Progenitor cell of endocrine pancreas (in vitro differentiated cells): ENCODE measurements around the gene FN3KRP. TPM values are rescaled to one million over a fixed set of nuclear protein-coding genes. Genes with fewer than 3 reads are reported as not detected.

ENCODE experiments used
- DNase-seq: peaks from one replicate; pipeline ENCODE4 v3.0.0; 2021; ENCODE audit warnings: low spot score; ENCODE audit not compliant: unreplicated experiment
- H3K27ac Mint-ChIP-seq: 2 replicates; pipeline ENCODE4 v1.8.0; 2021; ENCODE audit warnings: mild to moderate bottlenecking, moderate library complexity, mixed read lengths
- H3K27me3 Mint-ChIP-seq: 2 replicates; pipeline ENCODE4 v1.8.0; 2021; ENCODE audit warnings: mixed read lengths
- H3K36me3 Mint-ChIP-seq: 2 replicates; pipeline ENCODE4 v1.8.0; 2022; ENCODE audit warnings: mixed read lengths; ENCODE audit not compliant: insufficient read depth
- H3K4me1 Mint-ChIP-seq: 2 replicates; pipeline ENCODE4 v1.8.0; 2021; ENCODE audit warnings: low read depth, mixed read lengths
- H3K4me3 Mint-ChIP-seq: 2 replicates; pipeline ENCODE4 v1.8.0; 2021; ENCODE audit warnings: low read depth, mild to moderate bottlenecking, moderate library complexity, mixed read lengths
- H3K9me3 Mint-ChIP-seq: 2 replicates; pipeline ENCODE4 v1.8.0; 2021; ENCODE audit warnings: low read depth, mixed read lengths
- CTCF ChIP-seq: fragments of 200-600 bp; sonication (generic); IDR thresholded peaks from one replicate; pipeline ENCODE4 v1.5.0; 2021; ENCODE audit warnings: antibody characterized with exemption, mild to moderate bottlenecking; ENCODE audit not compliant: unreplicated experiment
- total RNA-seq: library from RNA; stranded (reverse); gene quantifications from 2 replicates; pipeline ENCODE4 v1.2.1, GENCODE V29; 2021

The FN3KRP gene
- total RNA-seq, 1 donor from 2014 or later: 34.2 TPM

- no peaks in the 10 kb centered on the region for H3K9me3 Mint-ChIP-seq
- no peak for TF ChIP-seq CTCF
- H3K27ac Mint-ChIP-seq: no peak overlapping the region
- no peak for DNase-seq
- peaks cover 27% of the 10 kb centered on the region for H3K36me3 Mint-ChIP-seq
- H3K27me3 Mint-ChIP-seq: no peaks in the 10 kb centered on the region
- H3K4me1 Mint-ChIP-seq: peaks cover 4% of the 10 kb centered on the region
- H3K4me3 Mint-ChIP-seq: no peak overlapping the region
These were observed 9.9 kb downstream of the FN3KRP start for GRCh38 chr17:82726427-82726826.

GRCh38 chr17:82729479-82730260, 13.2 kb downstream of the FN3KRP start:
- Mint-ChIP-seq H3K27ac (peak overlapping the region; percentile 17), H3K27me3 (no peaks in the 10 kb centered on the region), H3K36me3 (peaks cover 22% of the 10 kb centered on the region), H3K9me3 (no peaks in the 10 kb centered on the region), H3K4me3 (no peak overlapping the region), H3K4me1 (peaks cover 4% of the 10 kb centered on the region)
- DNase-seq: no peak
- TF ChIP-seq CTCF: no peak

GRCh38 chr17:82732118-82732743, 15.7 kb downstream of the FN3KRP start:
- Mint-ChIP-seq H3K36me3 (peaks cover 18% of the 10 kb centered on the region), H3K27ac (no peak overlapping the region), H3K4me3 (no peak overlapping the region)

GRCh38 chr17:82734987-82735866, 18.7 kb downstream of the FN3KRP start, which contains the start of gene FN3K:
Gene FN3K, plus strand, starts transcription at chr17:82735615. Its CDS starts 22 bp downstream, at chr17:82735637.
- Mint-ChIP-seq H3K4me1 (peaks cover 6% of the 10 kb centered on the region), H3K27me3 (no peaks in the 10 kb centered on the region)

More at GRCh38 chr17:82732118-82732743, 15.7 kb downstream of the FN3KRP start:
- H3K9me3 Mint-ChIP-seq: no peaks in the 10 kb centered on the region
- H3K4me1 Mint-ChIP-seq: peaks cover 11% of the 10 kb centered on the region
- no peaks in the 10 kb centered on the region for H3K27me3 Mint-ChIP-seq
- no peak for DNase-seq
- TF ChIP-seq CTCF: no peak

More at GRCh38 chr17:82734987-82735866, 18.7 kb downstream of the FN3KRP start, which contains the start of gene FN3K:
- no peak for TF ChIP-seq CTCF
- Mint-ChIP-seq H3K27ac (peak within 1 kb of the TSS; percentile 79), H3K36me3 (peaks cover 21% of the 10 kb centered on the region), H3K9me3 (peaks cover 6% of the 10 kb centered on the region), H3K4me3 (peak within 1 kb of the TSS; percentile 77)
- DNase-seq: peak; percentile 59
